HepG2 (cell line): ENCODE results near the gene PDZD7. TPM values are rescaled to one million over a fixed set of nuclear protein-coding genes. Genes with fewer than 3 reads are reported as not detected.

Source experiments
- GATAD2A ChIP-seq: IDR thresholded peaks from 2 replicates; pipeline ENCODE4 v1.6.1; 2016
- HMG20B ChIP-seq: conservative IDR thresholded peaks from 2 replicates; pipeline ENCODE4 v1.6.1; 2016; ENCODE audit warnings: missing genetic modification reagents, missing compliant biosample characterization
- KDM1A ChIP-seq: IDR thresholded peaks from 2 replicates; pipeline ENCODE4 v1.6.1; 2016; ENCODE audit warnings: missing compliant biosample characterization
- MTF2 ChIP-seq: sonication (generic); formaldehyde crosslinking; IDR thresholded peaks from 2 replicates; pipeline ENCODE4 v1.5.0; 2020; ENCODE audit warnings: missing genetic modification reagents, borderline replicate concordance
- NCOR1 ChIP-seq: fragments of 200-600 bp; sonication (generic); IDR thresholded peaks from 2 replicates; pipeline ENCODE4 v1.7.0; 2017; ENCODE audit warnings: antibody characterized with exemption, low read length, borderline replicate concordance
- POLR2G ChIP-seq: fragments of 200-400 bp; formaldehyde crosslinking; IDR thresholded peaks from 2 replicates; pipeline ENCODE4 v1.6.1; 2018; ENCODE audit warnings: mild to moderate bottlenecking, low read depth, low read length, moderate library complexity
- SAP130 ChIP-seq: IDR thresholded peaks from 2 replicates; pipeline ENCODE4 v1.6.1; 2016; ENCODE audit warnings: low read depth
- SCMH1 ChIP-seq: sonication (generic); formaldehyde crosslinking; IDR thresholded peaks from 2 replicates; pipeline ENCODE4 v1.9.0; 2021; ENCODE audit warnings: missing genetic modification reagents, mild to moderate bottlenecking, borderline replicate concordance
- SRSF9 ChIP-seq: fragments of 200-400 bp; formaldehyde crosslinking; IDR thresholded peaks from 2 replicates; pipeline ENCODE4 v1.6.1; 2018; ENCODE audit warnings: borderline replicate concordance, mild to moderate bottlenecking, low read depth, low read length; ENCODE audit not compliant: insufficient read depth, poor library complexity, severe bottlenecking
- TBX2 ChIP-seq: sonication (generic); formaldehyde crosslinking; IDR thresholded peaks from 2 replicates; pipeline ENCODE4 v1.5.0; 2020; ENCODE audit warnings: missing genetic modification reagents, mild to moderate bottlenecking, borderline replicate concordance
- TEAD3 ChIP-seq: optimal IDR thresholded peaks from 2 replicates; pipeline ENCODE3; 2016; ENCODE audit warnings: borderline replicate concordance
- ZFAT ChIP-seq: sonication (generic); formaldehyde crosslinking; conservative IDR thresholded peaks from 2 replicates; pipeline ENCODE4 v1.8.1; 2023; ENCODE audit warnings: missing genetic modification reagents, inconsistent platforms
- ZFP37 ChIP-seq: sonication (generic); formaldehyde crosslinking; IDR thresholded peaks from 2 replicates; pipeline ENCODE4 v1.4.0; 2020; ENCODE audit warnings: missing genetic modification reagents, borderline replicate concordance
- ZFP62 ChIP-seq: sonication (generic); formaldehyde crosslinking; IDR thresholded peaks from 2 replicates; pipeline ENCODE4 v1.4.0; 2020; ENCODE audit warnings: missing genetic modification reagents
- ZFY ChIP-seq: sonication (generic); formaldehyde crosslinking; IDR thresholded peaks from 2 replicates; pipeline ENCODE4 v1.4.0; 2020; ENCODE audit warnings: missing genetic modification reagents
- ZMAT3 ChIP-seq: sonication (generic); formaldehyde crosslinking; conservative IDR thresholded peaks from 2 replicates; pipeline ENCODE4 v1.7.0; 2021; ENCODE audit warnings: missing genetic modification reagents
- ZNF224 ChIP-seq: sonication (generic); formaldehyde crosslinking; IDR thresholded peaks from 2 replicates; pipeline ENCODE4 v1.5.0; 2020; ENCODE audit warnings: mild to moderate bottlenecking, missing genetic modification reagents
- ZNF225 ChIP-seq: sonication (generic); formaldehyde crosslinking; IDR thresholded peaks from 2 replicates; pipeline ENCODE4 v1.4.0; 2020; ENCODE audit warnings: mild to moderate bottlenecking, missing genetic modification reagents
- ZNF33A ChIP-seq: sonication (generic); formaldehyde crosslinking; IDR thresholded peaks from 2 replicates; pipeline ENCODE4 v1.5.1; 2020; ENCODE audit warnings: missing genetic modification reagents, mild to moderate bottlenecking, moderate library complexity, borderline replicate concordance
- ZNF556 ChIP-seq: sonication (generic); formaldehyde crosslinking; IDR thresholded peaks from 2 replicates; pipeline ENCODE4 v1.4.0; 2020; ENCODE audit warnings: mild to moderate bottlenecking, missing genetic modification reagents, borderline replicate concordance
- ZSCAN29 ChIP-seq: sonication (generic); formaldehyde crosslinking; conservative IDR thresholded peaks from 2 replicates; pipeline ENCODE4 v1.4.0; 2020; ENCODE audit warnings: mild to moderate bottlenecking, missing genetic modification reagents
- polyA plus RNA-seq, 8 experiments: library from polyadenylated mRNA; depleted of rRNA in 3 of 8; stranded (reverse) in 7 of 8; unstranded in 1 of 8; fragments of >200 nt; fragmentation: Illumina TruSeq in 4 of 8; extraction: Trizol in 4 of 8; gene quantifications; 2 replicates each; pipeline versions ENCODE4 v1.2.1 to v1.2.3, GENCODE V29; 2011 to 2016; ENCODE audit warnings: low read depth in 4 of 8, missing spikeins in 1 of 8, mixed read lengths in 1 of 8; ENCODE audit not compliant: insufficient read depth in 1 of 8
- total RNA-seq, 5 experiments: library from RNA; depleted of rRNA; stranded (reverse); fragments of >200 nt; fragmentation: Illumina TruSeq; extraction: Trizol; gene quantifications; 2 replicates each; pipeline ENCODE4 v1.2.3, GENCODE V29; 2016; ENCODE audit warnings: low read depth in 1 of 5
- TF ChIP-seq, protein P1 (sequence below): sonication (generic); formaldehyde crosslinking; IDR thresholded peaks from 2 replicates; pipeline ENCODE4 v1.4.0; 2020; ENCODE audit warnings: mild to moderate bottlenecking, low read depth, missing genetic modification reagents
- TF ChIP-seq, protein P2 (sequence below): sonication (generic); formaldehyde crosslinking; IDR thresholded peaks from 2 replicates; pipeline ENCODE4 v1.9.0; 2021; ENCODE audit warnings: missing genetic modification reagents, borderline replicate concordance
- TF ChIP-seq, protein P3 (sequence below): sonication (generic); formaldehyde crosslinking; IDR thresholded peaks from 2 replicates; pipeline ENCODE4 v1.5.0; 2020; ENCODE audit warnings: missing genetic modification reagents

PDZD7 gene
- total and polyA plus RNA-seq, 2 of the 13 experiments (the other 11 are each of a cell fraction or from before 2014, with no cell fraction given), result 0.58 to 0.73 TPM

DNA sequence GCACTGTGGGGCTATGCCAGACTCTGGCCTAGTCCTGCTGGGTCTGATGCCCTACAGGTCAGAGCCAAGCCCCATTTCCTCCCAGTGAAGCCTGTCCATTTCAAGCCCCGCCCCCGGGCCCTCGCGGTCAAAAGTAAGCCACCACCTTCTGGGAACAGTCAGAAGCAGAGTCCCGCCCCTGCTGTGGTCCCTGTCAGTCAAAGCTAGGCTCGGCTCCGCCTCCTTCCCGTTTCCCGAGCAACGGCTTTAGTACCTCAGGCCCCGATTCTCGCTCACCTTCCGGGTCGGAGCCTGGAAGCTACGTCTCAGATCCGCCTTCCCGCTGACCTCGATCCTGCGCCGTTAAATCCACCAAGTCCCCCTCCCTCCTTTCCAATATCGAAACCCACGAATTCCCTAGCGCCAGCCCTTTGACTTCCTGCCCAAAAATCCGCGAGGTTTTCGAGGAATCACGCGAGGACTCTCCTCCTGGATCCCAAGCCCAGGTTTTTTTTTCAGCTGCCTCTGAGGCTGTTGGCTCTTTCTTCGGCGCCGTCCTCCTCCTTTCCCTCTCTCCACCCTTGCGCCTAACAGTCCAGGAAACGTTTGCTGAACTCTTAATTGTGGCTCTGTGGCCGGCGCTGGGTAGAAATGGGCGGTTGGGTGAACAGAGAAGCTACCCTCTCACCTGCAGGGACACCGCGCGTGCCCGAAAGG lies 11.9 kb upstream of the PDZD7 start (continued):
- TF ChIP-seq, protein P1, sequence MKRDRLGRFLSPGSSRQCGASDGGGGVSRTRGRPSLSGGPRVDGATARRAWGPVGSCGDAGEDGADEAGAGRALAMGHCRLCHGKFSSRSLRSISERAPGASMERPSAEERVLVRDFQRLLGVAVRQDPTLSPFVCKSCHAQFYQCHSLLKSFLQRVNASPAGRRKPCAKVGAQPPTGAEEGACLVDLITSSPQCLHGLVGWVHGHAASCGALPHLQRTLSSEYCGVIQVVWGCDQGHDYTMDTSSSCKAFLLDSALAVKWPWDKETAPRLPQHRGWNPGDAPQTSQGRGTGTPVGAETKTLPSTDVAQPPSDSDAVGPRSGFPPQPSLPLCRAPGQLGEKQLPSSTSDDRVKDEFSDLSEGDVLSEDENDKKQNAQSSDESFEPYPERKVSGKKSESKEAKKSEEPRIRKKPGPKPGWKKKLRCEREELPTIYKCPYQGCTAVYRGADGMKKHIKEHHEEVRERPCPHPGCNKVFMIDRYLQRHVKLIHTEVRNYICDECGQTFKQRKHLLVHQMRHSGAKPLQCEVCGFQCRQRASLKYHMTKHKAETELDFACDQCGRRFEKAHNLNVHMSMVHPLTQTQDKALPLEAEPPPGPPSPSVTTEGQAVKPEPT, result peak; percentile 55; the same call in 1 of the 2 replicates
- TF ChIP-seq ZFAT (CRISPR knock-in tag), result no peak
- TF ChIP-seq ZFP62 (CRISPR knock-in tag), result no peak
- TF ChIP-seq, protein P2, sequence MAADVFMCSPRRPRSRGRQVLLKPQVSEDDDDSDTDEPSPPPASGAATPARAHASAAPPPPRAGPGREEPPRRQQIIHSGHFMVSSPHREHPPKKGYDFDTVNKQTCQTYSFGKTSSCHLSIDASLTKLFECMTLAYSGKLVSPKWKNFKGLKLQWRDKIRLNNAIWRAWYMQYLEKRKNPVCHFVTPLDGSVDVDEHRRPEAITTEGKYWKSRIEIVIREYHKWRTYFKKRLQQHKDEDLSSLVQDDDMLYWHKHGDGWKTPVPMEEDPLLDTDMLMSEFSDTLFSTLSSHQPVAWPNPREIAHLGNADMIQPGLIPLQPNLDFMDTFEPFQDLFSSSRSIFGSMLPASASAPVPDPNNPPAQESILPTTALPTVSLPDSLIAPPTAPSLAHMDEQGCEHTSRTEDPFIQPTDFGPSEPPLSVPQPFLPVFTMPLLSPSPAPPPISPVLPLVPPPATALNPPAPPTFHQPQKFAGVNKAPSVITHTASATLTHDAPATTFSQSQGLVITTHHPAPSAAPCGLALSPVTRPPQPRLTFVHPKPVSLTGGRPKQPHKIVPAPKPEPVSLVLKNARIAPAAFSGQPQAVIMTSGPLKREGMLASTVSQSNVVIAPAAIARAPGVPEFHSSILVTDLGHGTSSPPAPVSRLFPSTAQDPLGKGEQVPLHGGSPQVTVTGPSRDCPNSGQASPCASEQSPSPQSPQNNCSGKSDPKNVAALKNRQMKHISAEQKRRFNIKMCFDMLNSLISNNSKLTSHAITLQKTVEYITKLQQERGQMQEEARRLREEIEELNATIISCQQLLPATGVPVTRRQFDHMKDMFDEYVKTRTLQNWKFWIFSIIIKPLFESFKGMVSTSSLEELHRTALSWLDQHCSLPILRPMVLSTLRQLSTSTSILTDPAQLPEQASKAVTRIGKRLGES (CRISPR knock-in tag), result no peak
- TF ChIP-seq MTF2, result no peak
- TF ChIP-seq ZNF33A (CRISPR knock-in tag), result no peak
- peak; percentile 30; the same call in 1 of the 2 replicates for TF ChIP-seq NCOR1
- TF ChIP-seq TBX2 (CRISPR knock-in tag), result peak; percentile 71; the same call in 1 of the 2 replicates
- TF ChIP-seq, protein P3, sequence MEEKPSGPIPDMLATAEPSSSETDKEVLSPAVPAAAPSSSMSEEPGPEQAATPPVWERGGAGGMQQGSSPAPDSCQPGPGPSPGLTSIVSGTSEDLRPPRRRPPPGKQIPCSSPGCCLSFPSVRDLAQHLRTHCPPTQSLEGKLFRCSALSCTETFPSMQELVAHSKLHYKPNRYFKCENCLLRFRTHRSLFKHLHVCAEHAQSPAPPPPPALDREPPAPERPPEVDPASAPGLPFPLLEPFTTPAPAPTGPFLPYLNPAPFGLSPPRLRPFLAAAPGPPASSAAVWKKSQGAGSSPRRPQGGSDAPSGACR, result 0 out of 2 replicates have a peak, but pooled peaks have one; percentile 26
- TF ChIP-seq ZNF225, result no peak
- TF ChIP-seq ZFY (CRISPR knock-in tag), result peak; percentile 64
- no peak for TF ChIP-seq SRSF9
- TF ChIP-seq ZSCAN29 (CRISPR knock-in tag), result peak; percentile 88
- TF ChIP-seq ZNF556 (CRISPR knock-in tag), result no peak; the same call in 1 of the 2 replicates
- TF ChIP-seq ZMAT3 (CRISPR knock-in tag), result no peak
- peak; percentile 87 for TF ChIP-seq POLR2G
- 0 out of 2 replicates have a peak, but pooled peaks have one; percentile 65 for TF ChIP-seq ZNF224 (CRISPR knock-in tag)
- TF ChIP-seq KDM1A, result no peak
- TF ChIP-seq GATAD2A (CRISPR knock-in tag), result 0 out of 2 replicates have a peak, but pooled peaks have one; percentile 21
- no peak; the same call in 1 of the 2 replicates for TF ChIP-seq HMG20B
- no peak for TF ChIP-seq TEAD3 (CRISPR knock-in tag)
- no peak for TF ChIP-seq ZFP37 (CRISPR knock-in tag)
- TF ChIP-seq SAP130 (CRISPR knock-in tag), result peak; percentile 83
- no peak for TF ChIP-seq SCMH1 (CRISPR knock-in tag)
